CD14-positive monocyte (primary cell): ENCODE data around the gene NXPH3. TPM values are rescaled to one million over a fixed set of nuclear protein-coding genes. Genes with fewer than 3 reads are reported as not detected.

Experiments used
- DNase-seq, 3 donors: peaks; one replicate each; pipeline ENCODE4 v3.0.0-alpha.2; 2011 to 2022
- H2AFZ ChIP-seq: 2 replicates; pipeline ENCODE4 v1.6.0; 2012; ENCODE audit warnings: mild to moderate bottlenecking, low read depth, low read length, inconsistent platforms; ENCODE audit not compliant: insufficient read depth, poor library complexity, severe bottlenecking
- H3K27ac ChIP-seq, 2 donors: 1 replicate in 1 of 2; 2 replicates in 1 of 2; pipeline ENCODE4 v1.5.1; 2012 to 2013; ENCODE audit warnings: low read length in 2 of 2, control low read depth in 1 of 2, inconsistent platforms in 1 of 2, low read depth in 1 of 2, mild to moderate bottlenecking in 1 of 2
- H3K27me3 ChIP-seq, 2 donors: one replicate each; pipeline versions ENCODE4 v1.6.0 to v1.6.1; 2011 to 2013; ENCODE audit warnings: low read length in 2 of 2; ENCODE audit not compliant: control insufficient read depth in 2 of 2, insufficient read depth in 2 of 2
- H3K36me3 ChIP-seq, 2 donors: replicated peaks in 1 of 2; 1 replicate in 1 of 2; 2 replicates in 1 of 2; pipeline versions ENCODE4 v1.5.1 to v1.6.1; 2012 to 2013; ENCODE audit warnings: low read length in 2 of 2, control low read depth in 1 of 2, inconsistent platforms in 1 of 2, mild to moderate bottlenecking in 1 of 2; ENCODE audit not compliant: insufficient read depth in 2 of 2, control insufficient read depth in 1 of 2
- H3K4me1 ChIP-seq, 2 donors: 1 replicate in 1 of 2; 2 replicates in 1 of 2; pipeline versions ENCODE4 v1.5.1 to v1.6.1; 2012 to 2013; ENCODE audit warnings: low read length in 2 of 2, control low read depth in 1 of 2, inconsistent platforms in 1 of 2, mild to moderate bottlenecking in 1 of 2, moderate library complexity in 1 of 2; ENCODE audit not compliant: insufficient read depth in 2 of 2, control insufficient read depth in 1 of 2
- H3K4me2 ChIP-seq: replicated peaks from 2 replicates; pipeline ENCODE3; 2012; ENCODE audit warnings: low read length, moderate library complexity, mild to moderate bottlenecking; ENCODE audit not compliant: poor library complexity, severe bottlenecking; ENCODE audit errors: extremely low read depth
- H3K4me3 ChIP-seq, 3 experiments: fragments of 200-600 bp in 1 of 3; sonication (generic) in 1 of 3; replicated peaks in 1 of 3; 1 replicate in 2 of 3; 2 replicates in 1 of 3; pipeline ENCODE4 v1.5.1; 2011 to 2013; ENCODE audit warnings: low read length in 3 of 3, mild to moderate bottlenecking in 3 of 3, control low read depth in 2 of 3, low read depth in 2 of 3, inconsistent platforms in 1 of 3, moderate library complexity in 1 of 3
- H3K79me2 ChIP-seq: 2 replicates; pipeline ENCODE4 v1.6.0; 2012; ENCODE audit warnings: mild to moderate bottlenecking, control low read depth, inconsistent platforms, low read length, moderate library complexity; ENCODE audit not compliant: insufficient read depth
- H3K9ac ChIP-seq: 2 replicates; pipeline ENCODE4 v1.6.0; 2017; ENCODE audit warnings: low read length, mild to moderate bottlenecking; ENCODE audit not compliant: insufficient read depth, poor library complexity, severe bottlenecking
- H3K9me3 ChIP-seq, 2 donors: replicated peaks in 1 of 2; 1 replicate in 1 of 2; 2 replicates in 1 of 2; pipeline versions ENCODE4 v1.5.1 to v1.6.1; 2012 to 2013; ENCODE audit warnings: low read length in 2 of 2, control low read depth in 1 of 2; ENCODE audit not compliant: control insufficient read depth in 1 of 2, insufficient read depth in 1 of 2
- H4K20me1 ChIP-seq: 2 replicates; pipeline ENCODE4 v1.6.0; 2012; ENCODE audit warnings: mild to moderate bottlenecking, low read length, control low read depth, moderate library complexity; ENCODE audit not compliant: insufficient read depth
- H3K27ac Mint-ChIP-seq, 7 donors: one replicate each; pipeline ENCODE4 v1.8.0; 2020; ENCODE audit warnings: mild to moderate bottlenecking in 7 of 7, mixed read lengths in 7 of 7, moderate library complexity in 6 of 7, inconsistent platforms in 2 of 7
- H3K27me3 Mint-ChIP-seq, 3 donors: one replicate each; pipeline ENCODE4 v1.8.0; 2021 to 2022; ENCODE audit warnings: low read depth in 3 of 3, mild to moderate bottlenecking in 3 of 3, mixed read lengths in 3 of 3, moderate library complexity in 3 of 3, inconsistent platforms in 1 of 3
- H3K36me3 Mint-ChIP-seq, 2 donors: one replicate each; pipeline ENCODE4 v1.8.0; 2020; ENCODE audit warnings: mixed read lengths in 2 of 2, inconsistent platforms in 1 of 2, mild to moderate bottlenecking in 1 of 2
- H3K4me1 Mint-ChIP-seq: one replicate; pipeline ENCODE4 v1.8.0; 2020; ENCODE audit warnings: mild to moderate bottlenecking, mixed read lengths
- H3K4me3 Mint-ChIP-seq, 2 donors: one replicate each; pipeline ENCODE4 v1.8.0; 2020; ENCODE audit warnings: mild to moderate bottlenecking in 2 of 2, mixed read lengths in 2 of 2, moderate library complexity in 1 of 2
- H3K9me3 Mint-ChIP-seq, 7 donors: one replicate each; pipeline ENCODE4 v1.8.0; 2020 to 2022; ENCODE audit warnings: mixed read lengths in 7 of 7, mild to moderate bottlenecking in 6 of 7, moderate library complexity in 6 of 7, inconsistent platforms in 2 of 7
- CTCF ChIP-seq: fragments of 200-600 bp; IDR thresholded peaks from one replicate; pipeline ENCODE4 v1.8.0; 2022; ENCODE audit warnings: antibody characterized with exemption, mild to moderate bottlenecking
- WGBS: methylation state at CpG from one replicate; pipeline ENCODE4 v1.1.5; 2013; ENCODE audit warnings: missing lambda C conversion rate; ENCODE audit not compliant: insufficient coverage; 5-methylcytosine and 5-hydroxymethylcytosine counted together
- intact Hi-C, 2 donors: fragments of 100-400 bp; cut with micrococcal nuclease; formaldehyde crosslinking; loops; one replicate each; pipeline versions ENCODE4 v1.15.0 to v1.15.1; 2023
- polyA plus RNA-seq, 3 donors: library from polyadenylated mRNA; depleted of rRNA in 1 of 3; unstranded in 2 of 3; stranded (reverse) in 1 of 3; fragments of 300-500 nt in 2 of 3; fragments of >200 nt in 1 of 3; fragmentation: Illumina TruSeq in 2 of 3; gene quantifications; 1 replicate in 2 of 3; 2 replicates in 1 of 3; pipeline ENCODE4 v1.2.3, GENCODE V29; 2012 to 2021

Gene NXPH3
- polyA plus RNA-seq, 3 donors = not detected

- H3K4me2 ChIP-seq = no peak overlapping the region
- H3K27ac Mint-ChIP-seq = no peak overlapping the region
- no peak for DNase-seq
- H3K27me3 ChIP-seq = peaks cover 16 to 45% of the 10 kb centered on the region in 2 donors
- H3K27ac ChIP-seq = no peak overlapping the region
- H3K4me1 ChIP-seq = peaks cover 10 to 19% of the 10 kb centered on the region in 2 donors
- no peaks in the 10 kb centered on the region for H4K20me1 ChIP-seq
- H3K9me3 Mint-ChIP-seq = peaks cover 1 to 15% (median 7%) of the 10 kb centered on the region in 7 donors
- no peak overlapping the region for H3K4me3 ChIP-seq
- H3K27me3 Mint-ChIP-seq = peaks cover 43 to 55% (median 44%) of the 10 kb centered on the region in 3 donors
- H3K36me3 ChIP-seq = no peaks in the 10 kb centered on the region
- H3K4me3 Mint-ChIP-seq = no peak overlapping the region
- no peak for TF ChIP-seq CTCF
- 98% methylated on average over 13 of the region's 13 CpGs for WGBS
- H3K9me3 ChIP-seq = no peaks in the 10 kb centered on the region
- peaks cover 11% of the 10 kb centered on the region for H3K4me1 Mint-ChIP-seq
- no peak overlapping the region for H2AFZ ChIP-seq
- no peak overlapping the region for H3K9ac ChIP-seq
- H3K79me2 ChIP-seq = no peaks in the 10 kb centered on the region
- intact Hi-C loops = loop anchor here in 1 of 2 donors (10.0 kb wide), 2 partner anchors 276 to 416 kb away; partner anchors contain the start of gene DLX3
- no peaks in the 10 kb centered on the region for H3K36me3 Mint-ChIP-seq
Measured at GRCh38 chr17:49578414-49578813, 2.7 kb downstream of the NXPH3 start.

- no peak overlapping the region for H3K4me2 ChIP-seq
- TF ChIP-seq CTCF = no peak
- Mint-ChIP-seq H3K27me3 (peaks cover 37 to 49% (median 38%) of the 10 kb centered on the region in 3 donors), H3K9me3 (peaks cover 1 to 15% (median 7%) of the 10 kb centered on the region in 7 donors), H3K36me3 (no peaks in the 10 kb centered on the region), H3K4me1 (peaks cover 14% of the 10 kb centered on the region), H3K27ac (no peak overlapping the region), H3K4me3 (no peak overlapping the region)
- no peak for DNase-seq
- no peaks in the 10 kb centered on the region for H3K79me2 ChIP-seq
- WGBS = 95% methylated on average over 13 of the region's 17 CpGs
- H3K9me3 ChIP-seq = no peaks in the 10 kb centered on the region
- no peaks in the 10 kb centered on the region for H4K20me1 ChIP-seq
- H3K27me3 ChIP-seq = peaks cover 16 to 39% of the 10 kb centered on the region in 2 donors
- H3K36me3 ChIP-seq = no peaks in the 10 kb centered on the region
- peaks cover 10 to 19% of the 10 kb centered on the region in 2 donors for H3K4me1 ChIP-seq
- no peak overlapping the region for H3K4me3 ChIP-seq
- no peak overlapping the region for H3K27ac ChIP-seq
- intact Hi-C loops = loop anchor here in 1 of 2 donors (10.0 kb wide), 2 partner anchors 276 to 416 kb away; partner anchors contain the start of gene DLX3
- no peak overlapping the region for H2AFZ ChIP-seq
- no peak overlapping the region for H3K9ac ChIP-seq
Measured at GRCh38 chr17:49578952-49579500, 3.4 kb downstream of the NXPH3 start.
